ENCODE results near the gene NTMT1. TPM values are rescaled to one million over a fixed set of nuclear protein-coding genes. Genes with fewer than 3 reads are reported as not detected.
A peak's percentile ranks its signal among the peaks of the same experiment; 100 is the strongest.

Gene NTMT1
- total RNA-seq, 1 experiment from 2014 or later: 84.8 TPM

DNA sequence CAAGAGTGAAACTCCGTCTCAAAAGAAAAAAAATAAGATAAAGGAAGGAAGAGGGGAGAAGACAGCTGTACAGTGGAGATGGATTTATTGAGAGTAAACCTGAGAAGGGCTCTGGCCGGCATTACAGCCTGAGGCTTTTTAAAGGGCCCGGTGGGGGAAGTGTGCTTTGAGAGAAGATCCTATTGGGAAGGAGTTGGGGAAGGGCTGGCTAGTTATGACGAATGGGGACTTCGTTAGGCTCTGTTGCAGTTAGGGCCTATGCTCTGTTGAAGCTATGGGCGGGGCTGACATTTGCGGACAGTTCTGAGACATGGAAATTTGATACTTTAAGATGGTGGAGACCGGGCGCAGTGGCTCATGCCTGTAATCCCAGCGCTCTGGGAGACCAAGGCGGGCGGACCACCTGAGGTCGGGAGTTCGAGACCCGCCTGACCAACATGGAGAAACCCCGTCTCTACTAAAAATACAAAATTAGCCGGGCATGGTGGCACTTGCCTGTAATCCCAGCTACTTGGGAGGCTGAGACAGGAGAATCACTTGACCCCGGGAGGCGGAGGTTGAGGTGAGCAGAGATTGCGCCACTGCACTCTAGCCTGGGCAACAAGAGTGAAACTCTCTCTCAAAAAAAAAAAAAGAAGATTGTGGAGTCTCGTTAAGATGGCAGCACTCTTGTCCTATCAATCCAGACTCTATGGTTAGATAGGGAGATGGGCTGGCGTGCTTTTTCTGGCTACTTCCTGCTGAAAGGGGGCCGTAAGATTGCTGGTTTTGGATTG lies 38.3 kb upstream of the NTMT1 start:
- no peaks in the 10 kb centered on the region for H3K9me3 ChIP-seq (ENCODE audit: control insufficient read depth in 1 of 2, insufficient read depth in 1 of 2, low read depth in 1 of 2, low read length in 2 of 2)
- ChIA-PET POLR2A (interaction anchor here (0.6 to 3.6 kb wide), 19 partner anchors 9 to 456 kb away, joined by 3 to 46 read pairs (median 4); partner anchors contain the start of gene IER5L), CTCF (interaction anchor here (1.0 to 1.2 kb wide), 3 partner anchors 9 to 36 kb away, joined by 3 to 4 read pairs (median 3); no protein-coding TSS in a partner anchor), RAD21 (ENCODE audit: low non-redundant PET in 1 of 2, low total read pairs in 2 of 2, uncharacterized antibody in 2 of 2, unreplicated experiment in 2 of 2) (interaction anchor here (0.6 to 1.1 kb wide), 5 partner anchors 9 to 456 kb away, joined by 3 to 8 read pairs (median 5); no protein-coding TSS in a partner anchor)
- H4K20me1 ChIP-seq (ENCODE audit: insufficient read depth): no peaks in the 10 kb centered on the region
- no peaks in the 10 kb centered on the region for H3K79me2 ChIP-seq (ENCODE audit: insufficient read depth, low read length)
- no TSS peak for BruUV-seq (replicated peaks)
- peak overlapping the region; percentile 72 for H3K27ac ChIP-seq (ENCODE audit: low read depth, low read length)
- DNase-seq (ENCODE audit: low read depth, low spot score): peak; percentile 95
- peak overlapping the region; percentile 56 for H3K9ac ChIP-seq (ENCODE audit: low read length)
- no peaks in the 10 kb centered on the region for H3K9me2 ChIP-seq (ENCODE audit: insufficient read depth)
- H3K36me3 ChIP-seq (ENCODE audit: control insufficient read depth in 1 of 2, insufficient read depth in 2 of 2, low read length in 2 of 2): no peaks in the 10 kb centered on the region
- H3K27me3 ChIP-seq (ENCODE audit: insufficient read depth, low read length): no peaks in the 10 kb centered on the region
- no peak overlapping the region for H2AFZ ChIP-seq (ENCODE audit: low read depth, low read length, poor library complexity, severe bottlenecking)
- intact Hi-C loops (cut with micrococcal nuclease): loop anchor here (1.0 kb wide), 1 partner anchor 10 kb away; no protein-coding TSS in a partner anchor
- peaks cover 44 to 70% of the 10 kb centered on the region in 2 experiments for H3K4me1 ChIP-seq (ENCODE audit: control insufficient read depth in 1 of 2, insufficient read depth in 2 of 2, low read length in 2 of 2)
- H3K4me2 ChIP-seq (ENCODE audit: low read length): peak overlapping the region; percentile 74
- no peak for TF ChIP-seq MAX (IDR thresholded peaks at IDR 0.05)
- peak; percentile 80 for TF ChIP-seq TCF7L2 (IDR thresholded peaks at IDR 0.05; ENCODE audit: borderline replicate concordance, extremely low read depth, insufficient read depth, insufficient read length)
- no peak for TF ChIP-seq JUND (IDR thresholded peaks at IDR 0.05)
- TF ChIP-seq, protein P1, sequence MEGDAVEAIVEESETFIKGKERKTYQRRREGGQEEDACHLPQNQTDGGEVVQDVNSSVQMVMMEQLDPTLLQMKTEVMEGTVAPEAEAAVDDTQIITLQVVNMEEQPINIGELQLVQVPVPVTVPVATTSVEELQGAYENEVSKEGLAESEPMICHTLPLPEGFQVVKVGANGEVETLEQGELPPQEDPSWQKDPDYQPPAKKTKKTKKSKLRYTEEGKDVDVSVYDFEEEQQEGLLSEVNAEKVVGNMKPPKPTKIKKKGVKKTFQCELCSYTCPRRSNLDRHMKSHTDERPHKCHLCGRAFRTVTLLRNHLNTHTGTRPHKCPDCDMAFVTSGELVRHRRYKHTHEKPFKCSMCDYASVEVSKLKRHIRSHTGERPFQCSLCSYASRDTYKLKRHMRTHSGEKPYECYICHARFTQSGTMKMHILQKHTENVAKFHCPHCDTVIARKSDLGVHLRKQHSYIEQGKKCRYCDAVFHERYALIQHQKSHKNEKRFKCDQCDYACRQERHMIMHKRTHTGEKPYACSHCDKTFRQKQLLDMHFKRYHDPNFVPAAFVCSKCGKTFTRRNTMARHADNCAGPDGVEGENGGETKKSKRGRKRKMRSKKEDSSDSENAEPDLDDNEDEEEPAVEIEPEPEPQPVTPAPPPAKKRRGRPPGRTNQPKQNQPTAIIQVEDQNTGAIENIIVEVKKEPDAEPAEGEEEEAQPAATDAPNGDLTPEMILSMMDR (IDR thresholded peaks at IDR 0.05 in 2 of 3, conservative IDR thresholded peaks at IDR 0.05 in 1 of 3; ENCODE audit: borderline replicate concordance in 1 of 3, insufficient read depth in 1 of 3, low read depth in 2 of 3, low read length in 2 of 3): no peak
- TF ChIP-seq, protein P2, sequence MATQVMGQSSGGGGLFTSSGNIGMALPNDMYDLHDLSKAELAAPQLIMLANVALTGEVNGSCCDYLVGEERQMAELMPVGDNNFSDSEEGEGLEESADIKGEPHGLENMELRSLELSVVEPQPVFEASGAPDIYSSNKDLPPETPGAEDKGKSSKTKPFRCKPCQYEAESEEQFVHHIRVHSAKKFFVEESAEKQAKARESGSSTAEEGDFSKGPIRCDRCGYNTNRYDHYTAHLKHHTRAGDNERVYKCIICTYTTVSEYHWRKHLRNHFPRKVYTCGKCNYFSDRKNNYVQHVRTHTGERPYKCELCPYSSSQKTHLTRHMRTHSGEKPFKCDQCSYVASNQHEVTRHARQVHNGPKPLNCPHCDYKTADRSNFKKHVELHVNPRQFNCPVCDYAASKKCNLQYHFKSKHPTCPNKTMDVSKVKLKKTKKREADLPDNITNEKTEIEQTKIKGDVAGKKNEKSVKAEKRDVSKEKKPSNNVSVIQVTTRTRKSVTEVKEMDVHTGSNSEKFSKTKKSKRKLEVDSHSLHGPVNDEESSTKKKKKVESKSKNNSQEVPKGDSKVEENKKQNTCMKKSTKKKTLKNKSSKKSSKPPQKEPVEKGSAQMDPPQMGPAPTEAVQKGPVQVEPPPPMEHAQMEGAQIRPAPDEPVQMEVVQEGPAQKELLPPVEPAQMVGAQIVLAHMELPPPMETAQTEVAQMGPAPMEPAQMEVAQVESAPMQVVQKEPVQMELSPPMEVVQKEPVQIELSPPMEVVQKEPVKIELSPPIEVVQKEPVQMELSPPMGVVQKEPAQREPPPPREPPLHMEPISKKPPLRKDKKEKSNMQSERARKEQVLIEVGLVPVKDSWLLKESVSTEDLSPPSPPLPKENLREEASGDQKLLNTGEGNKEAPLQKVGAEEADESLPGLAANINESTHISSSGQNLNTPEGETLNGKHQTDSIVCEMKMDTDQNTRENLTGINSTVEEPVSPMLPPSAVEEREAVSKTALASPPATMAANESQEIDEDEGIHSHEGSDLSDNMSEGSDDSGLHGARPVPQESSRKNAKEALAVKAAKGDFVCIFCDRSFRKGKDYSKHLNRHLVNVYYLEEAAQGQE (IDR thresholded peaks at IDR 0.05; ENCODE audit: low read depth): no peak
- TF ChIP-seq SP1 (IDR thresholded peaks at IDR 0.05; ENCODE audit: low read depth): no peak
- TF ChIP-seq SRF (IDR thresholded peaks at IDR 0.05; ENCODE audit: low read depth): no peak
- peak; percentile 60 for TF ChIP-seq POLR2AphosphoS5 (IDR thresholded peaks at IDR 0.05; ENCODE audit: low read depth, low read length)
- peak; percentile 53 for TF ChIP-seq YY1 (IDR thresholded peaks at IDR 0.05; ENCODE audit: extremely low read depth, insufficient replicate concordance, low read depth, low read length)
- no peak for TF ChIP-seq ELF1 (IDR thresholded peaks at IDR 0.05; ENCODE audit: borderline replicate concordance, low read depth)
- no peak for TF ChIP-seq CEBPB (IDR thresholded peaks at IDR 0.05; ENCODE audit: low read depth)
- TF ChIP-seq POLR2A (IDR thresholded peaks at IDR 0.05; ENCODE audit: borderline replicate concordance, extremely low read depth, insufficient read depth, insufficient read length): peak; percentile 88
- no peak for TF ChIP-seq ZFX (IDR thresholded peaks at IDR 0.05)
- TF ChIP-seq SIN3A (IDR thresholded peaks at IDR 0.05; ENCODE audit: low read depth): no peak
- TF ChIP-seq EZH2phosphoT487 (IDR thresholded peaks at IDR 0.05; ENCODE audit: borderline replicate concordance): no peak
- no peak for TF ChIP-seq FOSL1 (IDR thresholded peaks at IDR 0.05; ENCODE audit: low read depth)
- peak overlapping the region; percentile 38 to 47 for H3K4me3 ChIP-seq (replicated peaks in 1 of 2; ENCODE audit: low read depth in 1 of 2, low read length in 2 of 2)
- ATAC-seq: peak; percentile 94

All from HCT116 (cell line).